BLaER1 treated with 17β-estradiol and CSF1 and Interleukin-3, amounts not matched to agents 10 nM and 100 nM (cell line): ENCODE data around the gene CNIH4.

Experiments
- H3K27ac ChIP-seq, 11 experiments: shearing (Covaris generic); formaldehyde crosslinking; 2 replicates each; pipeline ENCODE4 v1.8.1; 2022
- H3K27me3 ChIP-seq, 11 experiments: shearing (Covaris generic); formaldehyde crosslinking; 2 replicates each; pipeline ENCODE4 v1.8.1; 2022
- H3K36me3 ChIP-seq, 11 experiments: shearing (Covaris generic); formaldehyde crosslinking; 2 replicates each; pipeline ENCODE4 v1.8.1; 2022
- H3K4me1 ChIP-seq, 10 experiments: shearing (Covaris generic); formaldehyde crosslinking; 2 replicates each; pipeline ENCODE4 v1.8.1; 2022
- H3K4me2 ChIP-seq, 11 experiments: shearing (Covaris generic); formaldehyde crosslinking; 2 replicates each; pipeline ENCODE4 v1.8.1; 2022
- H3K4me3 ChIP-seq, 10 experiments: shearing (Covaris generic); formaldehyde crosslinking; 2 replicates each; pipeline ENCODE4 v1.8.1; 2022
- H3K9ac ChIP-seq, 11 experiments: shearing (Covaris generic); formaldehyde crosslinking; 2 replicates each; pipeline ENCODE4 v1.8.1; 2022
- H3K9me3 ChIP-seq, 11 experiments: shearing (Covaris generic); formaldehyde crosslinking; replicated peaks in 1 of 11; 2 replicates each; pipeline ENCODE4 v1.8.1; 2022
- H4K20me1 ChIP-seq, 11 experiments: shearing (Covaris generic); formaldehyde crosslinking; 2 replicates each; pipeline ENCODE4 v1.8.1; 2022
- Cebpa-rat ChIP-seq, 11 experiments: shearing (Covaris generic); IDR thresholded peaks; 2 replicates each; pipeline ENCODE4 v1.8.1; 2022

CNIH4 gene

GRCh38 chr1:224329484-224329841 is 27.2 kb upstream of the CNIH4 start:
- H3K4me3 ChIP-seq: peak overlapping the region; percentile 78 to 96 (median 88)
- no peaks in the 10 kb centered on the region for H3K27me3 ChIP-seq
- peaks cover 18 to 35% (median 28%) of the 10 kb centered on the region in 11 experiments; a peak in 21 of 22 replicates for H3K36me3 ChIP-seq
- H3K27ac ChIP-seq: peak overlapping the region; percentile 93 to 99 (median 98)
- peaks cover 0 to 48% (median 16%) of the 10 kb centered on the region in 11 experiments; a peak in 10 of 22 replicates for H4K20me1 ChIP-seq
- peak overlapping the region; percentile 66 to 95 (median 89) for H3K4me2 ChIP-seq
- TF ChIP-seq Cebpa-rat (IDR thresholded peaks at IDR 0.05): no peak
- no peaks in the 10 kb centered on the region for H3K9me3 ChIP-seq
- H3K4me1 ChIP-seq: peaks cover 36 to 45% (median 39%) of the 10 kb centered on the region in 10 experiments
- peak overlapping the region; percentile 89 to 97 (median 96) for H3K9ac ChIP-seq

- H3K4me3 ChIP-seq: peak within 1 kb of the TSS; percentile 78 to 96 (median 88)
- H4K20me1 ChIP-seq: peaks cover 0 to 42% (median 16%) of the 10 kb centered on the region in 11 experiments; a peak in 10 of 22 replicates
- no peaks in the 10 kb centered on the region for H3K9me3 ChIP-seq
- no peak for TF ChIP-seq Cebpa-rat (IDR thresholded peaks at IDR 0.05)
- H3K4me1 ChIP-seq: peaks cover 43 to 51% (median 44%) of the 10 kb centered on the region in 10 experiments
- no peaks in the 10 kb centered on the region for H3K27me3 ChIP-seq
- H3K36me3 ChIP-seq: peaks cover 14 to 29% (median 23%) of the 10 kb centered on the region in 11 experiments; a peak in 21 of 22 replicates
- H3K4me2 ChIP-seq: peak within 1 kb of the TSS; percentile 66 to 95 (median 89)
- peak within 1 kb of the TSS; percentile 89 to 97 (median 96) for H3K9ac ChIP-seq
- peak within 1 kb of the TSS; percentile 93 to 99 (median 98) for H3K27ac ChIP-seq
Observed at GRCh38 chr1:224329842-224330753, 26.6 kb upstream of the CNIH4 start, which contains the start of gene NVL. Gene NVL (minus strand): TSS chr1:224330172. CDS start chr1:224330127, 45 bp downstream.

GRCh38 chr1:224331326-224331725 is 25.4 kb upstream of the CNIH4 start:
- no peak for TF ChIP-seq Cebpa-rat (IDR thresholded peaks at IDR 0.05)
- H3K27me3 ChIP-seq: no peaks in the 10 kb centered on the region
- peak overlapping the region in 2 of 10 experiments; percentile 78 to 96; a peak in 4 of 20 replicates for H3K4me3 ChIP-seq
- H3K36me3 ChIP-seq: peaks cover 3 to 17% (median 11%) of the 10 kb centered on the region in 11 experiments; a peak in 13 of 22 replicates
- H3K9me3 ChIP-seq: no peaks in the 10 kb centered on the region
- H3K27ac ChIP-seq: 0 out of 22 replicates have a peak overlapping the region, but pooled peaks of 1 of the 11 experiments have one; percentile 99
- peaks cover 0 to 29% (median 13%) of the 10 kb centered on the region in 11 experiments; a peak in 9 of 22 replicates for H4K20me1 ChIP-seq
- peak overlapping the region in 3 of 11 experiments; percentile 93 to 96 (median 96); a peak in 4 of 22 replicates for H3K9ac ChIP-seq
- H3K4me2 ChIP-seq: peak overlapping the region in 10 of 11 experiments; percentile 82 to 95 (median 90); a peak in 17 of 22 replicates
- peaks cover 43 to 52% (median 44%) of the 10 kb centered on the region in 10 experiments for H3K4me1 ChIP-seq

GRCh38 chr1:224331824-224332223 is 24.9 kb upstream of the CNIH4 start:
- peaks cover under 1 to 12% (median 10%) of the 10 kb centered on the region in 11 experiments; a peak in 11 of 22 replicates for H3K36me3 ChIP-seq
- H3K4me3 ChIP-seq: no peak overlapping the region
- no peak for TF ChIP-seq Cebpa-rat (IDR thresholded peaks at IDR 0.05)
- no peak overlapping the region for H3K9ac ChIP-seq
- H3K4me1 ChIP-seq: peaks cover 43 to 52% (median 44%) of the 10 kb centered on the region in 10 experiments
- no peaks in the 10 kb centered on the region for H3K9me3 ChIP-seq
- H3K4me2 ChIP-seq: peak overlapping the region in 1 of 11 experiments; percentile 83; a peak in 1 of 22 replicates
- H3K27ac ChIP-seq: no peak overlapping the region
- H3K27me3 ChIP-seq: no peaks in the 10 kb centered on the region
- H4K20me1 ChIP-seq: peaks cover 0 to 25% (median 13%) of the 10 kb centered on the region in 11 experiments; a peak in 9 of 22 replicates

- Histone ChIP-seq H3K27ac (peak overlapping the region; percentile 4 to 85 (median 68); a peak in 19 of 22 replicates), H3K9ac (peak overlapping the region in 9 of 11 experiments; percentile 3 to 70 (median 33); a peak in 15 of 22 replicates), H3K36me3 (no peaks in the 10 kb centered on the region), H3K4me2 (peak overlapping the region; percentile 39 to 84 (median 68)), H3K27me3 (no peaks in the 10 kb centered on the region), H3K4me3 (peak overlapping the region in 3 of 10 experiments; percentile 6 to 29 (median 14); a peak in 2 of 20 replicates), H3K4me1 (peaks cover 34 to 44% (median 36%) of the 10 kb centered on the region in 10 experiments), H3K9me3 (peaks cover 0 to 5% (median 2%) of the 10 kb centered on the region in 11 experiments; a peak in 8 of 22 replicates), H4K20me1 (peaks cover 0 to 9% (median 4%) of the 10 kb centered on the region in 11 experiments; a peak in 8 of 22 replicates)
- TF ChIP-seq Cebpa-rat (IDR thresholded peaks at IDR 0.05): no peak
Observed at GRCh38 chr1:224333309-224333926, 23.3 kb upstream of the CNIH4 start.

GRCh38 chr1:224333939-224334786 is 22.5 kb upstream of the CNIH4 start:
- Histone ChIP-seq H3K9me3 (peaks cover 0 to 12% (median 4%) of the 10 kb centered on the region in 11 experiments; a peak in 8 of 22 replicates), H3K4me2 (peak overlapping the region; percentile 39 to 84 (median 68)), H3K27ac (peak overlapping the region; percentile 31 to 85 (median 68); a peak in 21 of 22 replicates), H3K4me3 (peak overlapping the region in 3 of 10 experiments; percentile 6 to 29 (median 14); a peak in 3 of 20 replicates), H3K4me1 (peaks cover 26 to 37% (median 28%) of the 10 kb centered on the region in 10 experiments), H4K20me1 (peaks cover 0 to 2% (median 0%) of the 10 kb centered on the region in 11 experiments; a peak in 4 of 22 replicates), H3K27me3 (peaks cover 0 to 2% (median 0%) of the 10 kb centered on the region in 11 experiments; a peak in 5 of 22 replicates), H3K36me3 (no peaks in the 10 kb centered on the region), H3K9ac (peak overlapping the region in 9 of 11 experiments; percentile 3 to 70 (median 33); a peak in 16 of 22 replicates)
- no peak for TF ChIP-seq Cebpa-rat (IDR thresholded peaks at IDR 0.05)

GRCh38 chr1:224338150-224338838 is 18.4 kb upstream of the CNIH4 start:
- no peak; a peak in 1 of 22 replicates for TF ChIP-seq Cebpa-rat (IDR thresholded peaks at IDR 0.05)
- no peak overlapping the region for H3K9ac ChIP-seq
- no peak overlapping the region for H3K27ac ChIP-seq
- no peak overlapping the region for H3K4me3 ChIP-seq
- no peak overlapping the region for H3K4me2 ChIP-seq
- no peaks in the 10 kb centered on the region for H3K36me3 ChIP-seq
- H3K4me1 ChIP-seq: peaks cover 16 to 18% (median 18%) of the 10 kb centered on the region in 10 experiments
- peaks cover 11 to 27% (median 22%) of the 10 kb centered on the region in 11 experiments for H3K27me3 ChIP-seq
- H4K20me1 ChIP-seq: no peaks in the 10 kb centered on the region
- H3K9me3 ChIP-seq: peaks cover 8 to 30% (median 22%) of the 10 kb centered on the region in 11 experiments
